ENCODE results near the gene NHS. TPM values are rescaled to one million over a fixed set of nuclear protein-coding genes. Genes with fewer than 3 reads are reported as not detected.

Gene NHS
- total RNA-seq, 1 donor from 2014 or later, result 1.0 TPM

DNA sequence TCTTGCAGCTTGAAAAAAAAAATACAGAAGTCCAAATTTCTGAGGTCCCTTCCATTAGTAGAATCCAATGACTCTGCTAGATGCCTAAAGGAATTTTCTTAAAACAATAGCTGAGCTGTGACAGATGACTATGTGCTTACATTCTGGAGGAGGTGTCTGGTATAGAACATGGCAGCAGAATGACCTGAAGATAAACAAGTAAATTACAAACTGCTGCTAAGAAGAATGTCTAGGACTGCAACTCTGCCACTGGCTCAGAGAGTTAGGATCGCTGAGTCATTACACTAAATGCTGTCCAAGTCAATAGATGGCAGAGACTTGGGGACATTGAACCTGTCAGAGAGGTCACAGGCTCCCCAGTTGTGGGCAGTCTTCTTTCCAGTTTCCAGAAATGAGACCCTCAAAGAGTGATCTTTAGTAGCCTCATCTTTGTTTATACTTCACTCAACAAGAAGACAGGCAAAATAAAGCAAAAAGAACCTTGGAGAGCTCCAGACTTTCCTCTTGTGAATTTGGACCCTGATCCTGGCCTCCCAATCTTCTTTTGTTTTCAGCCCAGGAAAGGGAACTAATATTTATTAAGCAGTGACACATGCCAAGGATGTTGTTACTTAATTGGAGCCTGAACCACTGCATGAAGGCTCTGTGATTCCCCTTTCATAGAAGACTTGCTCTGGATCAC, 305.9 kb downstream of the NHS start:
- Histone ChIP-seq H3K9ac (ENCODE audit: low read depth in 1 of 3, low read length in 3 of 3) (no peak overlapping the region), H3K4me3 (ENCODE audit: low read length in 3 of 3) (no peak overlapping the region), H3K27me3 (ENCODE audit: control insufficient read depth in 3 of 3, insufficient read depth in 3 of 3, low read length in 3 of 3) (no peaks in the 10 kb centered on the region), H3K27ac (ENCODE audit: low read depth, low read length) (no peak overlapping the region), H3K9me3 (ENCODE audit: control insufficient read depth in 3 of 3, low read length in 3 of 3) (no peaks in the 10 kb centered on the region), H3K36me3 (ENCODE audit: control insufficient read depth in 3 of 3, insufficient read depth in 3 of 3, low read length in 3 of 3) (no peaks in the 10 kb centered on the region), H3K4me1 (ENCODE audit: control insufficient read depth in 3 of 3, insufficient read depth in 3 of 3, low read length in 3 of 3) (peaks cover 0 to 2% (median 0%) of the 10 kb centered on the region in 3 donors)

DNA sequence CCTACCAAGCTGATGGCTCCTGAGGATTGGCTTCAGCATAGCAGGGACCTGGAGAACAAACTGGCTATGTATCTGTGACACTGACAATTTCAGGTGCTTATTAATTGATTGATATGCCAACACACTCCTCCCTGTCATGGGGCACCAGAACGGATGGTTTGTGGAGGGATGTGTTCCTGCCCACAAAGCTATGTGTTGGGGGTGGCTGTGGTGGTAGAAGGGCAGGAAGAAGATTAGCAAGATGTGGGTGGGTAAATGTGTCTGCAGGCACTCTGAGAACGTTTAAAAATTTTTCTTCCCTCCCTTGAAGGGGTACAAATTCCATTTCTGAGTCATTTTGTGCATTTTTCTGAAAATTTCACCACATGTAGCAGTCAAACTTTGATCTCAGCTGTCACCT, 307.3 kb downstream of the NHS start:
- no peak overlapping the region for H3K27ac ChIP-seq (ENCODE audit: low read depth, low read length)
- H3K36me3 ChIP-seq (ENCODE audit: control insufficient read depth in 3 of 3, insufficient read depth in 3 of 3, low read length in 3 of 3), result no peaks in the 10 kb centered on the region
- no peaks in the 10 kb centered on the region for H3K27me3 ChIP-seq (ENCODE audit: control insufficient read depth in 3 of 3, insufficient read depth in 3 of 3, low read length in 3 of 3)
- peaks cover 0 to 2% (median 0%) of the 10 kb centered on the region in 3 donors for H3K4me1 ChIP-seq (ENCODE audit: control insufficient read depth in 3 of 3, insufficient read depth in 3 of 3, low read length in 3 of 3)
- no peak overlapping the region for H3K4me3 ChIP-seq (ENCODE audit: low read length in 3 of 3)
- no peaks in the 10 kb centered on the region for H3K9me3 ChIP-seq (ENCODE audit: control insufficient read depth in 3 of 3, low read length in 3 of 3)
- H3K9ac ChIP-seq (ENCODE audit: low read depth in 1 of 3, low read length in 3 of 3), result no peak overlapping the region

DNA sequence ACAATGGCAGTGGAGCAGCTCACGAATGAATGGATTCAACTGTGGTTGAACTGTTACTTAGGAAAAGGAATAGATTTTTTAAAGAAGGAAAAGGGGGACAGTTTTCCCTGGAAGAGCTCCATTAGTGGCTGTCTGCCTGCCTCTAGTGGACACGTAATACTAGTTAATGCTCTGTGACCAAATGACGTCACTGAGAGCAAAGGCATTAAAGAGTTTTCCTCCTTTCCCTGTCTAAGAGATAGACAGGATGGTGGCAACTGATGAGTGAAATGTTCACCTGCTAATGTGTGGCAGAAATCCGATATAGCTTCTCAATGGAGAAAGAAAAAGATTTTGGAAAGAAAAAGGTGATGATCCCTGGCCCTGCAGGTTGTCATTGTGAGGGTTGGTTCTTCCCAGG, 310.0 kb downstream of the NHS start:
- no peak overlapping the region for H3K27ac ChIP-seq (ENCODE audit: low read depth, low read length)
- H3K4me1 ChIP-seq (ENCODE audit: control insufficient read depth in 3 of 3, insufficient read depth in 3 of 3, low read length in 3 of 3), result peaks cover 0 to 2% (median 2%) of the 10 kb centered on the region in 3 donors
- no peak overlapping the region for H3K9ac ChIP-seq (ENCODE audit: low read depth in 1 of 3, low read length in 3 of 3)
- H3K27me3 ChIP-seq (ENCODE audit: control insufficient read depth in 3 of 3, insufficient read depth in 3 of 3, low read length in 3 of 3), result no peaks in the 10 kb centered on the region
- H3K36me3 ChIP-seq (ENCODE audit: control insufficient read depth in 3 of 3, insufficient read depth in 3 of 3, low read length in 3 of 3), result no peaks in the 10 kb centered on the region
- H3K9me3 ChIP-seq (ENCODE audit: control insufficient read depth in 3 of 3, low read length in 3 of 3), result no peaks in the 10 kb centered on the region
- H3K4me3 ChIP-seq (ENCODE audit: low read length in 3 of 3), result no peak overlapping the region

DNA sequence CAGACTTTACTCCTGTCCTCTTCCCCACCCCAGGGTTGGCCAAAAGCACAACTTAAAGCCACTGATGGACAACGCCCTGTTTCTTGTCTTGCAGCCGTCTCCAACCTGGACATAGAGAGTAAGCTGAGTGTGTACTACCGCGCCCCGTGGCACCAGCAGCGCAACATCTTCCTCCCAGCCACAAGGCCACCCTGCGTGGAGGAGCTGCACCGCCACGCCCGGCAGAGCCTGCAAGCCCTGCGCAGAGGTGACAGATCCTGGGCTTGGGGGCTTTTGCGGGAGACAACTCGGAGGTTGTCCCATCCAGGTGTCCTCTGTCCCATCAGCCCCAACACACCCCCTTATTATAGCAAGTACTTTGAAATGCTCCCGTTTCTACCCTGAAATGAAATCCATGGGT, 312.6 kb downstream of the NHS start:
- Histone ChIP-seq H3K4me3 (ENCODE audit: low read length in 3 of 3) (no peak overlapping the region), H3K27ac (ENCODE audit: low read depth, low read length) (no peak overlapping the region), H3K4me1 (ENCODE audit: control insufficient read depth in 3 of 3, insufficient read depth in 3 of 3, low read length in 3 of 3) (peaks cover 0 to 2% (median 0%) of the 10 kb centered on the region in 3 donors), H3K27me3 (ENCODE audit: control insufficient read depth in 3 of 3, insufficient read depth in 3 of 3, low read length in 3 of 3) (no peaks in the 10 kb centered on the region), H3K36me3 (ENCODE audit: control insufficient read depth in 3 of 3, insufficient read depth in 3 of 3, low read length in 3 of 3) (no peaks in the 10 kb centered on the region), H3K9me3 (ENCODE audit: control insufficient read depth in 3 of 3, low read length in 3 of 3) (no peaks in the 10 kb centered on the region), H3K9ac (ENCODE audit: low read depth in 1 of 3, low read length in 3 of 3) (no peak overlapping the region)

DNA sequence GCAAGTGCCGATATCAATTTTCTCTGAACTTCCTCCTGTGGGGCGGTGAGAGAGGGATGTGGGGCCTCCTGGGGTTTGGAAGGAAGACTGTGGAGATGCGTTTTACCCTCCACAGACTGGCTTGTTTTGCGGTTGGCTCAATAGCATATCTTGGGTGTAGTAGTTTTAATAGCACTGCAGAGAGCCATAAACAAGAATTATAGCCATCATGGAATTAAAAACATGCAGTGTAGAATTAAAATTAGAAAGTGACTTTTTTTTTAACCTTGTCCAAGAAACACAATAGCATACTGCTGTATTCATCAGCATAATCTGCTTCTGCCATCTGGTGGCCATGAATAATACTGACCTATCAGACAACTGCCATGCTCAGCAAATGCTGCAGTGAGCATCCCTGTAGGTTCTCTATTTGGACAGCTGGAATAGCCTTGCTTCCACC, 315.0 kb downstream of the NHS start:
- Histone ChIP-seq H3K4me1 (ENCODE audit: control insufficient read depth in 3 of 3, insufficient read depth in 3 of 3, low read length in 3 of 3) (peaks cover 0 to 2% (median 0%) of the 10 kb centered on the region in 3 donors), H3K9me3 (ENCODE audit: control insufficient read depth in 3 of 3, low read length in 3 of 3) (no peaks in the 10 kb centered on the region), H3K4me3 (ENCODE audit: low read length in 3 of 3) (no peak overlapping the region), H3K9ac (ENCODE audit: low read depth in 1 of 3, low read length in 3 of 3) (no peak overlapping the region), H3K27me3 (ENCODE audit: control insufficient read depth in 3 of 3, insufficient read depth in 3 of 3, low read length in 3 of 3) (peaks cover 0 to 4% (median 0%) of the 10 kb centered on the region in 3 donors), H3K27ac (ENCODE audit: low read depth, low read length) (no peak overlapping the region), H3K36me3 (ENCODE audit: control insufficient read depth in 3 of 3, insufficient read depth in 3 of 3, low read length in 3 of 3) (no peaks in the 10 kb centered on the region)

DNA sequence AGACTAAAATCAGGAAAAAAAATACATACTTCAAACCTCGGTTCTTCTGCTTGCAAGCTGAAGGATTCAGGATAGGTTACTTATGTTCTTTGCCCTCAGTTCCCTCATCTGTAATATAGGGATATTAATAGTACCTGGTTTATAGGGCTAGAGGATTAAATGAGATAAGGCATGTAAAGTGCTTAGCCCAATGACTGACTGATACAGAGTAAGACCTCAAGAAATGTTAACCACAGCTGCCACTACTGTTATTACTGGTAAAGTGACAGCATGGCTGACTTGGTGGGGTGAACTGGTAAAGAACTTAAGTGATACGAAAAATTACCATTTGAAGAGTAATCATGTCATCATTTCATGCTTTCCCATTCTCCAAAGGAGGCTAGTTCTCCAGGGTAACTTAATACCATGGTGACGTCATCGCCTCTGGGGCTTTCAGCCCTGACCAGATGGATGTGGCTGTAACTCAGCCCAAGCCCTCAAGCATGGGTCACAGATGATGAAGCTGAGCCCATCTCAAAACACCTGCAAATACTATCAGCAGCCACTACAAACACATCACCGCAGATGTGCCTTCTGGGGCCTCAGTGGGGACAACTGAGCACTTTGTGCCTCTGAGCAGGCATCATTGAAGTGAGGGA, 317.8 kb downstream of the NHS start:
- Histone ChIP-seq H3K9ac (ENCODE audit: low read depth in 1 of 3, low read length in 3 of 3) (no peak overlapping the region), H3K9me3 (ENCODE audit: control insufficient read depth in 3 of 3, low read length in 3 of 3) (no peaks in the 10 kb centered on the region), H3K4me1 (ENCODE audit: control insufficient read depth in 3 of 3, insufficient read depth in 3 of 3, low read length in 3 of 3) (peaks cover 0 to 2% (median 0%) of the 10 kb centered on the region in 3 donors), H3K27me3 (ENCODE audit: control insufficient read depth in 3 of 3, insufficient read depth in 3 of 3, low read length in 3 of 3) (peaks cover 0 to 4% (median 0%) of the 10 kb centered on the region in 3 donors), H3K27ac (ENCODE audit: low read depth, low read length) (no peak overlapping the region), H3K36me3 (ENCODE audit: control insufficient read depth in 3 of 3, insufficient read depth in 3 of 3, low read length in 3 of 3) (no peaks in the 10 kb centered on the region), H3K4me3 (ENCODE audit: low read length in 3 of 3) (no peak overlapping the region)

DNA sequence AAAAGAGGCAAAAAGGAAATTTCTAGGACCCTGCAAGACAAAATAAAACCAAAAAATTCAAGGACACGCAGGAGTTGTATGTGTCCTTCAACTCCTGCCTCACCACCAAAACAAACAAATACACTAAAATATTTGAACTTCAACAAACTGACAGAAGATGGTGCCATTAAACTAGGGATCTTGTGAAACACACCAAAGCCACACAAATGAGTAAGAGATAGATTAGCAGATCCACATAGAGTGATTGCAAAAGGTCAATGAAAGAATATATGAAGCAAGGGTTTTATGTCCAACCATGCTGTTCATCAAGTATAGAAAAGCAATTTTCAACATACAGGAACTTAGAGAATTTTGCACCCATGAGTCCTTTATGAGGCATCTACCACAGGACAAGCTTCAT, 322.2 kb downstream of the NHS start:
- Histone ChIP-seq H3K4me3 (ENCODE audit: low read length in 3 of 3) (no peak overlapping the region), H3K4me1 (ENCODE audit: control insufficient read depth in 3 of 3, insufficient read depth in 3 of 3, low read length in 3 of 3) (no peaks in the 10 kb centered on the region), H3K9me3 (ENCODE audit: control insufficient read depth in 3 of 3, low read length in 3 of 3) (no peaks in the 10 kb centered on the region), H3K9ac (ENCODE audit: low read depth in 1 of 3, low read length in 3 of 3) (no peak overlapping the region), H3K27ac (ENCODE audit: low read depth, low read length) (no peak overlapping the region), H3K27me3 (ENCODE audit: control insufficient read depth in 3 of 3, insufficient read depth in 3 of 3, low read length in 3 of 3) (peaks cover 0 to 4% (median 0%) of the 10 kb centered on the region in 3 donors), H3K36me3 (ENCODE audit: control insufficient read depth in 3 of 3, insufficient read depth in 3 of 3, low read length in 3 of 3) (no peaks in the 10 kb centered on the region)

DNA sequence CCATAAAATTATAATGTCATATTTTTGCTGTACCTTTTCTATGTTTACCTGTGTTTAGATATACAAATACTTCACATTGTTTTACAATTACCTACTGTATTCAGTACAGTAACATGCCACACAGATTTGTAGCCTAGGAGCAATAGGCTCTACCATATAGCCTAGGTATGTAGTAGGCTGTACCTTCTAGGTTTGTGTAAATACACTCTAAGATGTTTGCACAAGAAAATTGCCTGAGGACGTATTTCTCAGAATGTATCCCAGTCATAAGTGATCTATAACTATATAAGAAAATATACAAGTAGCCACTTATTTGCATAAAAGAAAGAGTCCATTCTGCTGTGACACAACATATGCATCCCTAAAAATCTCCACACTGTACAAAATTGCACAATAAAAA, 326.0 kb downstream of the NHS start:
- Histone ChIP-seq H3K27me3 (ENCODE audit: control insufficient read depth in 3 of 3, insufficient read depth in 3 of 3, low read length in 3 of 3) (no peaks in the 10 kb centered on the region), H3K36me3 (ENCODE audit: control insufficient read depth in 3 of 3, insufficient read depth in 3 of 3, low read length in 3 of 3) (no peaks in the 10 kb centered on the region), H3K9ac (ENCODE audit: low read depth in 1 of 3, low read length in 3 of 3) (no peak overlapping the region), H3K4me1 (ENCODE audit: control insufficient read depth in 3 of 3, insufficient read depth in 3 of 3, low read length in 3 of 3) (no peaks in the 10 kb centered on the region), H3K9me3 (ENCODE audit: control insufficient read depth in 3 of 3, low read length in 3 of 3) (no peaks in the 10 kb centered on the region), H3K4me3 (ENCODE audit: low read length in 3 of 3) (no peak overlapping the region), H3K27ac (ENCODE audit: low read depth, low read length) (no peak overlapping the region)

DNA sequence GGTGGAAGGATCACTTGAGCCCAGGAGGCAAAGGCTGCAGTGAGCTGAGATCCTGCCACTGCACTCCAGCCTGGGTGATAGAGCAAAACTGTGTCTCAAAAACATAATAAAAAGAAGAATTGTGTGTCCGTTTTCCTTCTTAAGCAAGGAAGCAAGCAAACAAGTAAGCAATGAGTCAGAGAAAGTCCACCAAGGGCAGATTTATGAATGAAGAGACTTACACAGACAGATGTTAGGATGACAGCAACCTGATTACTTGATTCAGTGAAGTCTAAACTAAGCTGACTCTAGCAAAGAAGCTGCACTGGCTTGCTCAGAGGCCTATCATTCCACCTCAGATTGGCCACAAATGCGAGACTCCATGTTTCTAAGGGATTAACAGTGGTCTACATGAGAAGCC, 328.2 kb downstream of the NHS start:
- no peaks in the 10 kb centered on the region for H3K36me3 ChIP-seq (ENCODE audit: control insufficient read depth in 3 of 3, insufficient read depth in 3 of 3, low read length in 3 of 3)
- H3K27ac ChIP-seq (ENCODE audit: low read depth, low read length), result no peak overlapping the region

DNA sequence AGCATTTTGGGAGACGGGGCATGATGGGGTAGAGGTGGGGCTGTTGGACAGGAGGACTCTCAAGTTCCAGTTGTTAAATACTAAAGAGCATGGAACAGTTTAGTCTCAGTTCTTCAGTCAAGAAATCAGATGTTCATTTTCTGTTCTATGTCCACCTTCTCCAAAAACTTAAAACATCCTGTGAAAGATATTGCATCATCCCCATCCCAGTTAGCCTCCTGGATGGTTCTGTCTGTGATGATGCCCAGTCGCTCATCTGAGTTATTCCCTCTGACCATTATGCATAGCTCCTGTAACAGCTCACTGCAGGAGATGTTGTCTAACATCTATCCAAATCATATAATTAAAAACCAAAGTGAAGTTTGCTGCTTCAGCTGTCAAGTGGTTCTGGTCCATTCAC, 330.2 kb downstream of the NHS start:
- H3K4me3 ChIP-seq (ENCODE audit: low read length in 3 of 3), result no peak overlapping the region
- no peaks in the 10 kb centered on the region for H3K36me3 ChIP-seq (ENCODE audit: control insufficient read depth in 3 of 3, insufficient read depth in 3 of 3, low read length in 3 of 3)
- H3K27me3 ChIP-seq (ENCODE audit: control insufficient read depth in 3 of 3, insufficient read depth in 3 of 3, low read length in 3 of 3), result no peaks in the 10 kb centered on the region
- H3K27ac ChIP-seq (ENCODE audit: low read depth, low read length), result no peak overlapping the region
- no peak overlapping the region for H3K9ac ChIP-seq (ENCODE audit: low read depth in 1 of 3, low read length in 3 of 3)
- H3K9me3 ChIP-seq (ENCODE audit: control insufficient read depth in 3 of 3, low read length in 3 of 3), result no peaks in the 10 kb centered on the region
- H3K4me1 ChIP-seq (ENCODE audit: control insufficient read depth in 3 of 3, insufficient read depth in 3 of 3, low read length in 3 of 3), result no peaks in the 10 kb centered on the region

More for the DNA sequence above, 328.2 kb downstream of the NHS start:
- Histone ChIP-seq H3K27me3 (ENCODE audit: control insufficient read depth in 3 of 3, insufficient read depth in 3 of 3, low read length in 3 of 3) (no peaks in the 10 kb centered on the region), H3K4me3 (ENCODE audit: low read length in 3 of 3) (no peak overlapping the region), H3K9ac (ENCODE audit: low read depth in 1 of 3, low read length in 3 of 3) (no peak overlapping the region), H3K9me3 (ENCODE audit: control insufficient read depth in 3 of 3, low read length in 3 of 3) (no peaks in the 10 kb centered on the region), H3K4me1 (ENCODE audit: control insufficient read depth in 3 of 3, insufficient read depth in 3 of 3, low read length in 3 of 3) (no peaks in the 10 kb centered on the region)
